ENCODE results near the gene LEPR. TPM values are rescaled to one million over a fixed set of nuclear protein-coding genes. Genes with fewer than 3 reads are reported as not detected.

Gene LEPR
- total and polyA plus RNA-seq, 2 donors from 2014 or later, result 3.1 to 13.8 TPM

- peak in 1 of 5 donors; percentile 48 for DNase-seq
- Histone ChIP-seq H3K27me3 (ENCODE audit: control insufficient read depth, insufficient read depth, low read length) (no peaks in the 10 kb centered on the region), H3K4me1 (ENCODE audit: control insufficient read depth in 2 of 3, insufficient read depth in 2 of 3, low read depth in 1 of 3, low read length in 3 of 3) (no peaks in the 10 kb centered on the region), H3K9ac (ENCODE audit: low read length in 3 of 3) (no peak overlapping the region), H3K4me3 (ENCODE audit: low read length in 3 of 3) (no peak overlapping the region), H3K36me3 (ENCODE audit: control insufficient read depth in 2 of 3, insufficient read depth in 3 of 3, low read length in 3 of 3) (peaks cover 0 to 14% (median 11%) of the 10 kb centered on the region in 3 donors), H3K9me3 (ENCODE audit: control insufficient read depth in 2 of 3, insufficient read depth in 1 of 3, low read length in 3 of 3) (no peaks in the 10 kb centered on the region), H3K27ac (ENCODE audit: low read depth in 2 of 2, low read length in 2 of 2) (no peak overlapping the region)
- no peak for FAIRE-seq
- TF ChIP-seq, protein P1, sequence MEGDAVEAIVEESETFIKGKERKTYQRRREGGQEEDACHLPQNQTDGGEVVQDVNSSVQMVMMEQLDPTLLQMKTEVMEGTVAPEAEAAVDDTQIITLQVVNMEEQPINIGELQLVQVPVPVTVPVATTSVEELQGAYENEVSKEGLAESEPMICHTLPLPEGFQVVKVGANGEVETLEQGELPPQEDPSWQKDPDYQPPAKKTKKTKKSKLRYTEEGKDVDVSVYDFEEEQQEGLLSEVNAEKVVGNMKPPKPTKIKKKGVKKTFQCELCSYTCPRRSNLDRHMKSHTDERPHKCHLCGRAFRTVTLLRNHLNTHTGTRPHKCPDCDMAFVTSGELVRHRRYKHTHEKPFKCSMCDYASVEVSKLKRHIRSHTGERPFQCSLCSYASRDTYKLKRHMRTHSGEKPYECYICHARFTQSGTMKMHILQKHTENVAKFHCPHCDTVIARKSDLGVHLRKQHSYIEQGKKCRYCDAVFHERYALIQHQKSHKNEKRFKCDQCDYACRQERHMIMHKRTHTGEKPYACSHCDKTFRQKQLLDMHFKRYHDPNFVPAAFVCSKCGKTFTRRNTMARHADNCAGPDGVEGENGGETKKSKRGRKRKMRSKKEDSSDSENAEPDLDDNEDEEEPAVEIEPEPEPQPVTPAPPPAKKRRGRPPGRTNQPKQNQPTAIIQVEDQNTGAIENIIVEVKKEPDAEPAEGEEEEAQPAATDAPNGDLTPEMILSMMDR (IDR thresholded peaks at IDR 0.05; ENCODE audit: borderline replicate concordance, extremely low read depth, insufficient read depth), result no peak
- intact Hi-C loops (cut with DNase I), result no loop called here
Measured at GRCh38 chr1:65435987-65436386, 15.5 kb downstream of the LEPR start.

DNA sequence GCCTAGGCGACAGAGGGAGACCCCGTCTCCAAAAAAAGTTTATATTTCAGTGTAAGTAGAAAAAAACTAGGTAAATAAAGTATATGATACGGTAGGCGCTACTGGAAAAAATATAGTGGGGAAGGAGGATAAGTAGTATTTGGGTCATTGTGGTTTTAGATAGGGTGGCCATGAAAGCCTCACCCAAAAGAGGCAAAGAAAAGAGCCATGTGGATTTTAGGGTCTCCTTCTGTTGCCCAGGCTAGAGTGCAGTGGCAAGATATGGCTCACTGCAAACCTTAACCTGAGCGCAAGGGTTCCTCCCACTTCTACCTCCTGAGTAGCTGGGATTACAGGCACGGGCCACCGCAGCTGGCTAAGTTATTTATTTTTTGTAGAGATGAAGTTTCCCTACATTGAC lies 17.1 kb downstream of the LEPR start:
- no peak for FAIRE-seq
- intact Hi-C loops (cut with DNase I), result no loop called here
- no peak overlapping the region for H3K27ac ChIP-seq (ENCODE audit: low read depth in 2 of 2, low read length in 2 of 2)

DNA sequence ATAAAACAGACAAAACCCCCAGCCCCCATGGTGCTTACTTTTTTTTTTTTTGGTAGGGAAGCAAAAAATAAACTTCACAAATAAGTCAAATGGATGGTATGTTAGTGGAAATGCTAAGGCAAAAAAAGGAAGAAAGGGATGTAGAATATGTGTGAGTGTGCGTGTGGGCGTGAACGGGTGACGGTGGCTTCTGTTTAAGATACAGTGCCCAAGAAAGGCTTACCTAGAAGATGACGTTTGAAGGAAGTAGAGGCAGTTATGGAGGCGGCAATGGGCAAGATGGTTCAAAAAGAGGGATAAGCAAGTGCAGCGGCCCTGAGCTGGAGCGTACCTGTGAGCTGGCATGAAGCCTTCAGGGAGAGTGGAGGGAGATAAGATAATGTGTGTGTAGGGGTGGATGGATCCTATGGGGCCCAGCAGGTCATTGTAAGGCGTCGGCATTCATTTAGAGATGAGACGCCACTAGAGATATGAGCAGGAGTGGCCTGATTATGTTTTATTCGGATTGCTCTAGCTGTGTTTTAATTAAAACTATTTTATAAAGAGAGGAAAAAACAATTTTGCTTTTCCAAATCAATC lies 19.9 kb downstream of the LEPR start:
- Histone ChIP-seq H3K4me1 (ENCODE audit: control insufficient read depth in 2 of 3, insufficient read depth in 2 of 3, low read depth in 1 of 3, low read length in 3 of 3) (peaks cover 0 to 2% (median 0%) of the 10 kb centered on the region in 3 donors), H3K9ac (ENCODE audit: low read length in 3 of 3) (no peak overlapping the region), H3K27ac (ENCODE audit: low read depth in 2 of 2, low read length in 2 of 2) (no peak overlapping the region), H3K27me3 (ENCODE audit: control insufficient read depth, insufficient read depth, low read length) (no peaks in the 10 kb centered on the region), H3K36me3 (ENCODE audit: control insufficient read depth in 2 of 3, insufficient read depth in 3 of 3, low read length in 3 of 3) (no peaks in the 10 kb centered on the region), H3K4me3 (ENCODE audit: low read length in 3 of 3) (no peak overlapping the region), H3K9me3 (ENCODE audit: control insufficient read depth in 2 of 3, insufficient read depth in 1 of 3, low read length in 3 of 3) (no peaks in the 10 kb centered on the region)
- no peak for DNase-seq
- intact Hi-C loops (cut with DNase I), result no loop called here
- TF ChIP-seq, protein P1 (IDR thresholded peaks at IDR 0.05; ENCODE audit: borderline replicate concordance, extremely low read depth, insufficient read depth), result no peak
- no peak for FAIRE-seq

More for the DNA sequence above, 17.1 kb downstream of the LEPR start:
- Histone ChIP-seq H3K4me1 (ENCODE audit: control insufficient read depth in 2 of 3, insufficient read depth in 2 of 3, low read depth in 1 of 3, low read length in 3 of 3) (peaks cover 0 to 2% (median 0%) of the 10 kb centered on the region in 3 donors), H3K4me3 (ENCODE audit: low read length in 3 of 3) (no peak overlapping the region), H3K36me3 (ENCODE audit: control insufficient read depth in 2 of 3, insufficient read depth in 3 of 3, low read length in 3 of 3) (peaks cover 0 to 7% (median 0%) of the 10 kb centered on the region in 3 donors), H3K9me3 (ENCODE audit: control insufficient read depth in 2 of 3, insufficient read depth in 1 of 3, low read length in 3 of 3) (no peaks in the 10 kb centered on the region), H3K27me3 (ENCODE audit: control insufficient read depth, insufficient read depth, low read length) (no peaks in the 10 kb centered on the region), H3K9ac (ENCODE audit: low read length in 3 of 3) (no peak overlapping the region)
- DNase-seq, result no peak
- TF ChIP-seq, protein P1 (IDR thresholded peaks at IDR 0.05; ENCODE audit: borderline replicate concordance, extremely low read depth, insufficient read depth), result no peak

GRCh38 chr1:65440915-65441314 lies 20.4 kb downstream of the LEPR start:
- intact Hi-C loops (cut with DNase I), result no loop called here
- Histone ChIP-seq H3K36me3 (ENCODE audit: control insufficient read depth in 2 of 3, insufficient read depth in 3 of 3, low read length in 3 of 3) (no peaks in the 10 kb centered on the region), H3K27me3 (ENCODE audit: control insufficient read depth, insufficient read depth, low read length) (no peaks in the 10 kb centered on the region), H3K9me3 (ENCODE audit: control insufficient read depth in 2 of 3, insufficient read depth in 1 of 3, low read length in 3 of 3) (no peaks in the 10 kb centered on the region), H3K4me3 (ENCODE audit: low read length in 3 of 3) (no peak overlapping the region), H3K27ac (ENCODE audit: low read depth in 2 of 2, low read length in 2 of 2) (no peak overlapping the region), H3K9ac (ENCODE audit: low read length in 3 of 3) (no peak overlapping the region), H3K4me1 (ENCODE audit: control insufficient read depth in 2 of 3, insufficient read depth in 2 of 3, low read depth in 1 of 3, low read length in 3 of 3) (peaks cover 0 to 2% (median 0%) of the 10 kb centered on the region in 3 donors)
- TF ChIP-seq, protein P1 (IDR thresholded peaks at IDR 0.05; ENCODE audit: borderline replicate concordance, extremely low read depth, insufficient read depth), result no peak
- DNase-seq, result no peak
- no peak for FAIRE-seq
